Ishikawa (cell line): ENCODE results near the gene ATG14.

Source experiments
- CEBPB ChIP-seq: IDR thresholded peaks from 2 replicates; pipeline ENCODE4 v1.6.1; 2012
- CREB1 ChIP-seq: IDR thresholded peaks from 2 replicates; pipeline ENCODE4 v1.6.1; 2012; ENCODE audit warnings: low read depth
- EGR1 ChIP-seq: IDR thresholded peaks from 2 replicates; pipeline ENCODE4 v1.6.1; 2012
- EP300 ChIP-seq: IDR thresholded peaks from 2 replicates; pipeline ENCODE4 v1.6.1; 2012; ENCODE audit warnings: borderline replicate concordance
- FOXM1 ChIP-seq: IDR thresholded peaks from 2 replicates; pipeline ENCODE4 v1.6.1; 2012; ENCODE audit warnings: low read depth, borderline replicate concordance
- MAX ChIP-seq: IDR thresholded peaks from 2 replicates; pipeline ENCODE4 v1.6.1; 2012
- REST ChIP-seq: IDR thresholded peaks from 2 replicates; pipeline ENCODE4 v1.6.1; 2012; ENCODE audit warnings: low read depth, mild to moderate bottlenecking
- TAF1 ChIP-seq: IDR thresholded peaks from 2 replicates; pipeline ENCODE4 v1.6.1; 2012; ENCODE audit warnings: low read depth, mild to moderate bottlenecking
- TEAD4 ChIP-seq: IDR thresholded peaks from 2 replicates; pipeline ENCODE4 v1.6.1; 2012
- USF1 ChIP-seq: IDR thresholded peaks from 2 replicates; pipeline ENCODE4 v1.6.1; 2012
- YY1 ChIP-seq: IDR thresholded peaks from 2 replicates; pipeline ENCODE4 v1.6.1; 2012; ENCODE audit warnings: low read depth

- no peak for TF ChIP-seq CEBPB
- no peak for TF ChIP-seq EP300
- TF ChIP-seq TAF1: no peak
- TF ChIP-seq REST: no peak
- TF ChIP-seq USF1: no peak
- TF ChIP-seq MAX: no peak
- TF ChIP-seq CREB1: no peak
- no peak for TF ChIP-seq YY1
- TF ChIP-seq EGR1: no peak
- TF ChIP-seq TEAD4: no peak
- TF ChIP-seq FOXM1: no peak
Measured at GRCh38 chr14:55339770-55340169, 71.9 kb downstream of the ATG14 start.
